ENCODE data around the gene CCND3. TPM values are rescaled to one million over a fixed set of nuclear protein-coding genes. Genes with fewer than 3 reads are reported as not detected.

Gene CCND3
- polyA plus RNA-seq, 2 donors: 24.6 to 30.4 TPM

DNA sequence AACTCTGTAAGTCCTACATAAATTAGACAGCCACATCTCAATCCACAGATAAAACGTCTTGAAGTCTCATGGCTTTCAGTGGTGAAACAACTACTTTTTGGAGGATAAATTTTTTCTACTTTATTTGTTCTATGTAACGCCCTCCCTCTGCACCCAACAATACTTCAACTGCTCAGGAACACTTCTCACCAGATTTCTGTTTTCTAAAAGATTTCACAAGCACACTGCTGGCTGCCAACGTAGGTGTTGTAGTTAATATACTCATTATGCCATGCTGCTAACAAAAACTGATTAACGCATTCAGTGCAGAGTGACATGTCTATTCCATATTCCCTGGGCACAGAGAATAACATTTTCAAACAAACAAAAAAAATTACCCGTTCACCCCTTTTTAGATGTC, 56.7 kb downstream of the CCND3 start:
- 82 to 90% methylated on average over 5 of the region's 5 CpGs for WGBS, 2 donors
- Histone ChIP-seq H3K9me3 (ENCODE audit: control insufficient read depth in 2 of 2, insufficient read depth in 1 of 2, low read depth in 1 of 2, low read length in 1 of 2) (no peaks in the 10 kb centered on the region), H3K36me3 (ENCODE audit: control insufficient read depth in 2 of 2, insufficient read depth in 2 of 2, low read length in 1 of 2) (no peaks in the 10 kb centered on the region), H3K4me3 (ENCODE audit: low read depth in 1 of 2, low read length in 2 of 2) (no peak overlapping the region), H3K4me1 (ENCODE audit: control insufficient read depth in 2 of 2, insufficient read depth in 2 of 2, low read length in 1 of 2) (no peaks in the 10 kb centered on the region), H3K27ac (ENCODE audit: low read depth in 2 of 2, low read length in 1 of 2) (no peak overlapping the region), H3K27me3 (ENCODE audit: control insufficient read depth in 1 of 2, insufficient read depth in 2 of 2, low read length in 2 of 2) (no peaks in the 10 kb centered on the region)

Other genes with a start within 250 kb of the CCND3 start
- 10 to 100 TPM in 1 of 2 donors, 1 to 10 TPM in 1; 8.9 to 15.0 TPM for gene TFEB, start 206.2 kb downstream of the CCND3 start, polyA plus RNA-seq
- 10 to 100 TPM in 1 of 2 donors, 1 to 10 TPM in 1; 1.6 to 13.4 TPM for gene PGC, start 194.4 kb downstream of the CCND3 start, polyA plus RNA-seq
- 1 to 10 TPM; 1.6 to 3.3 TPM for gene FRS3, start 161.9 kb downstream of the CCND3 start, polyA plus RNA-seq
- gene PRICKLE4, start 161.0 kb downstream of the CCND3 start, polyA plus RNA-seq: 1 to 10 TPM; 7.3 to 8.9 TPM
- 100 to 1,000 TPM; 179 to 226 TPM for gene TOMM6, start 154.1 kb downstream of the CCND3 start, polyA plus RNA-seq
- gene USP49, start 46.4 kb downstream of the CCND3 start, polyA plus RNA-seq: 1 to 10 TPM in 1 of 2 donors, under 1 TPM in 1; 0.69 to 1.0 TPM
- 1 to 10 TPM; 7.1 to 8.0 TPM for gene MED20, start 20.7 kb downstream of the CCND3 start, polyA plus RNA-seq
- gene BYSL, start 20.3 kb downstream of the CCND3 start, polyA plus RNA-seq: 10 to 100 TPM in 1 of 2 donors, 1 to 10 TPM in 1; 6.0 to 14.2 TPM
- 1 to 10 TPM; 6.0 to 7.5 TPM for gene TAF8, start 108.7 kb upstream of the CCND3 start, polyA plus RNA-seq
- 100 to 1,000 TPM; 150 to 357 TPM for gene C6orf132, start 200.8 kb upstream of the CCND3 start, polyA plus RNA-seq
- not detected for gene GUCA1A, start 231.6 kb upstream of the CCND3 start, polyA plus RNA-seq

Measured in esophagus (tissue), 2 donors.